K562 (cell line): Measurements from ENCODE around the gene HERC3. TPM values are rescaled to one million over a fixed set of nuclear protein-coding genes. Genes with fewer than 3 reads are reported as not detected.
A peak's percentile ranks its signal among the peaks of the same experiment; 100 is the strongest.

ENCODE experiments used
- CCNT2 ChIP-seq: IDR thresholded peaks from 2 replicates; pipeline ENCODE4 v1.6.1; 2011; ENCODE audit warnings: borderline replicate concordance, low read depth, mild to moderate bottlenecking, moderate library complexity, mixed read lengths, low read length; ENCODE audit not compliant: insufficient read length; ENCODE audit errors: extremely low read depth
- EHMT2 ChIP-seq: fragments of 450-650 bp; IDR thresholded peaks from 2 replicates; pipeline ENCODE4 v1.6.1; 2018; ENCODE audit warnings: antibody characterized with exemption
- ELF2 ChIP-seq: fragments of 250-450 bp; sonication (Bioruptor Pico); IDR thresholded peaks from 2 replicates; pipeline ENCODE4 v1.5.0; 2021; ENCODE audit warnings: mild to moderate bottlenecking
- GTF2A2 ChIP-seq: IDR thresholded peaks from 2 replicates; pipeline ENCODE4 v1.6.1; 2016; ENCODE audit warnings: mild to moderate bottlenecking, missing genetic modification characterization, missing compliant biosample characterization
- HBP1 ChIP-seq: fragments of 450-650 bp; formaldehyde crosslinking; IDR thresholded peaks from 2 replicates; pipeline ENCODE4 v1.4.0; 2022; ENCODE audit warnings: missing genetic modification characterization
- JUNB ChIP-seq: fragments of 450-650 bp; formaldehyde crosslinking; conservative IDR thresholded peaks from 2 replicates; pipeline ENCODE4 v1.4.0; 2020; ENCODE audit warnings: mild to moderate bottlenecking
- NCOA6 ChIP-seq: fragments of 450-650 bp; IDR thresholded peaks from 2 replicates; pipeline ENCODE4 v1.6.1; 2017; ENCODE audit warnings: mild to moderate bottlenecking
- RFX1 ChIP-seq: fragments of 450-650 bp; IDR thresholded peaks from 2 replicates; pipeline ENCODE4 v1.6.1; 2016; ENCODE audit warnings: mild to moderate bottlenecking, moderate library complexity
- SMARCC2 ChIP-seq: fragments of 450-650 bp; IDR thresholded peaks from 2 replicates; pipeline ENCODE4 v1.6.1; 2017; ENCODE audit warnings: antibody characterized with exemption, moderate library complexity, mild to moderate bottlenecking, low read depth
- SRSF3 ChIP-seq: fragments of 200-400 bp; formaldehyde crosslinking; IDR thresholded peaks from 2 replicates; pipeline ENCODE4 v1.6.1; 2016; ENCODE audit warnings: mild to moderate bottlenecking, low read length, moderate library complexity; ENCODE audit not compliant: insufficient read depth
- TCF7L2 ChIP-seq: fragments of 150-350 bp; IDR thresholded peaks from 2 replicates; pipeline ENCODE4 v1.6.1; 2016; ENCODE audit warnings: low read depth, mild to moderate bottlenecking, low read length, moderate library complexity
- XRCC5 ChIP-seq: fragments of 200-400 bp; formaldehyde crosslinking; IDR thresholded peaks from 2 replicates; pipeline ENCODE4 v1.6.1; 2017; ENCODE audit warnings: low read depth, mild to moderate bottlenecking, low read length
- ZNF224 ChIP-seq: sonication (generic); formaldehyde crosslinking; IDR thresholded peaks from 2 replicates; pipeline ENCODE4 v1.8.0; 2022; ENCODE audit warnings: mild to moderate bottlenecking, missing genetic modification reagents
- polyA plus RNA-seq, 8 experiments: library from polyadenylated mRNA; depleted of rRNA in 4 of 8; stranded (reverse) in 5 of 8; unstranded in 3 of 8; fragments of >200 nt; fragmentation: Nextera tagmentation in 2 of 8; fragmentation: Illumina TruSeq in 1 of 8; extraction: Ambion mirVana in 2 of 8; extraction: Trizol in 1 of 8; gene quantifications; 2 replicates each; pipeline versions ENCODE4 v1.2.1 to v1.2.3, GENCODE V29; 2011 to 2014; ENCODE audit warnings: inconsistent platforms in 1 of 8, missing spikeins in 1 of 8
- total RNA-seq, 7 experiments: library from RNA; depleted of rRNA in 6 of 7; stranded (reverse); fragments of >200 nt in 6 of 7; fragmentation: Illumina TruSeq in 2 of 7; extraction: Trizol in 2 of 7; gene quantifications; 2 replicates each; pipeline versions ENCODE4 v1.2.1 to v1.2.3, GENCODE V29; 2011 to 2021; ENCODE audit warnings: low replicate concordance in 1 of 7
- TF ChIP-seq, protein P1 (sequence below): IDR thresholded peaks from 2 replicates; pipeline ENCODE4 v1.6.1; 2016; ENCODE audit warnings: missing genetic modification characterization, missing compliant biosample characterization

HERC3 gene
- total and polyA plus RNA-seq, 9 of the 15 experiments (the other 6 are each of a cell fraction or from before 2014, with no cell fraction given): 1.8 to 13.1 (median 7.6) TPM

GRCh38 chr4:88719381-88719780 lies 127.1 kb downstream of the HERC3 start (continued):
- TF ChIP-seq ELF2 (CRISPR knock-in tag) (no peak), SMARCC2 (no peak), CCNT2 (no peak), GTF2A2 (tag) (no peak), HBP1 (CRISPR knock-in tag) (peak; percentile 18; the same call in 1 of the 2 replicates), SRSF3 (no peak), JUNB (CRISPR knock-in tag) (no peak), EHMT2 (0 out of 2 replicates have a peak, but pooled peaks have one; percentile 10), NCOA6 (no peak), ZNF224 (CRISPR knock-in tag) (no peak), XRCC5 (no peak), TCF7L2 (no peak), RFX1 (no peak)
- TF ChIP-seq, protein P1, sequence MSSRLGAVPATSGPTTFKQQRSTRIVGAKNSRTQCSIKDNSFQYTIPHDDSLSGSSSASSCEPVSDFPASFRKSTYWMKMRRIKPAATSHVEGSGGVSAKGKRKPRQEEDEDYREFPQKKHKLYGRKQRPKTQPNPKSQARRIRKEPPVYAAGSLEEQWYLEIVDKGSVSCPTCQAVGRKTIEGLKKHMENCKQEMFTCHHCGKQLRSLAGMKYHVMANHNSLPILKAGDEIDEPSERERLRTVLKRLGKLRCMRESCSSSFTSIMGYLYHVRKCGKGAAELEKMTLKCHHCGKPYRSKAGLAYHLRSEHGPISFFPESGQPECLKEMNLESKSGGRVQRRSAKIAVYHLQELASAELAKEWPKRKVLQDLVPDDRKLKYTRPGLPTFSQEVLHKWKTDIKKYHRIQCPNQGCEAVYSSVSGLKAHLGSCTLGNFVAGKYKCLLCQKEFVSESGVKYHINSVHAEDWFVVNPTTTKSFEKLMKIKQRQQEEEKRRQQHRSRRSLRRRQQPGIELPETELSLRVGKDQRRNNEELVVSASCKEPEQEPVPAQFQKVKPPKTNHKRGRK (tag): peak; percentile 92
